ENCODE results near the gene LYSMD3. TPM values are rescaled to one million over a fixed set of nuclear protein-coding genes. Genes with fewer than 3 reads are reported as not detected.

Gene LYSMD3
- total and polyA plus RNA-seq, 2 experiments from 2014 or later, result 15.8 to 29.8 TPM

- H3K27me3 ChIP-seq, result no peaks in the 10 kb centered on the region
- no peak for TF ChIP-seq CTCF (IDR thresholded peaks at IDR 0.05; ENCODE audit: poor library complexity)
- no peaks in the 10 kb centered on the region for H3K79me2 ChIP-seq
- no peaks in the 10 kb centered on the region for H3K9me2 ChIP-seq (replicated peaks; ENCODE audit: insufficient read depth)
- no peak for DNase-seq (ENCODE audit: low spot score)
- no peaks in the 10 kb centered on the region for H3K36me3 ChIP-seq (replicated peaks; ENCODE audit: insufficient read depth, low read depth)
- no peak overlapping the region for H3K4me2 ChIP-seq
- peaks cover 5% of the 10 kb centered on the region for H3K9me3 ChIP-seq (ENCODE audit: low read depth)
- no peak overlapping the region for H2AFZ ChIP-seq
- H4K20me1 ChIP-seq (ENCODE audit: insufficient read depth, poor library complexity, severe bottlenecking), result no peaks in the 10 kb centered on the region
- H3K27ac ChIP-seq, result no peak overlapping the region
- H3K4me3 ChIP-seq, result no peak overlapping the region
- H3K4me1 ChIP-seq (ENCODE audit: insufficient read depth), result no peaks in the 10 kb centered on the region
Measured at GRCh38 chr5:90518661-90519060, 10.7 kb downstream of the LYSMD3 start.

- H3K27me3 ChIP-seq, result no peaks in the 10 kb centered on the region
- no peak overlapping the region for H3K27ac ChIP-seq
- no peaks in the 10 kb centered on the region for H3K9me2 ChIP-seq (replicated peaks; ENCODE audit: insufficient read depth)
- no peak overlapping the region for H3K4me3 ChIP-seq
- peaks cover 5% of the 10 kb centered on the region for H3K9me3 ChIP-seq (ENCODE audit: low read depth)
- no peaks in the 10 kb centered on the region for H3K79me2 ChIP-seq
- H3K36me3 ChIP-seq (replicated peaks; ENCODE audit: insufficient read depth, low read depth), result no peaks in the 10 kb centered on the region
- TF ChIP-seq EZH2phosphoT487 (IDR thresholded peaks at IDR 0.05; ENCODE audit: low read depth, severe bottlenecking, unreplicated experiment) (no peak), EZH2 (IDR thresholded peaks at IDR 0.05; ENCODE audit: borderline replicate concordance) (no peak), CTCF (IDR thresholded peaks at IDR 0.05; ENCODE audit: poor library complexity) (no peak)
- no peak overlapping the region for H3K4me2 ChIP-seq
- H2AFZ ChIP-seq, result no peak overlapping the region
- H4K20me1 ChIP-seq (ENCODE audit: insufficient read depth, poor library complexity, severe bottlenecking), result no peaks in the 10 kb centered on the region
- H3K4me1 ChIP-seq (ENCODE audit: insufficient read depth), result no peaks in the 10 kb centered on the region
- no peak for DNase-seq (ENCODE audit: low spot score)
- 74% methylated on average over 3 of the region's 3 CpGs for WGBS (ENCODE audit: low lambda C conversion rate, missing lambda C conversion rate)
Measured at GRCh38 chr5:90514520-90514919, 14.9 kb downstream of the LYSMD3 start.

GRCh38 chr5:90510438-90510837, 18.9 kb downstream of the LYSMD3 start:
- H4K20me1 ChIP-seq (ENCODE audit: insufficient read depth, poor library complexity, severe bottlenecking), result no peaks in the 10 kb centered on the region
- DNase-seq (ENCODE audit: low spot score), result no peak
- TF ChIP-seq EZH2 (IDR thresholded peaks at IDR 0.05; ENCODE audit: borderline replicate concordance) (no peak), CTCF (IDR thresholded peaks at IDR 0.05; ENCODE audit: poor library complexity) (no peak), EZH2phosphoT487 (IDR thresholded peaks at IDR 0.05; ENCODE audit: low read depth, severe bottlenecking, unreplicated experiment) (no peak)
- no peak overlapping the region for H3K4me2 ChIP-seq
- no peaks in the 10 kb centered on the region for H3K79me2 ChIP-seq
- no peaks in the 10 kb centered on the region for H3K9me3 ChIP-seq (ENCODE audit: low read depth)
- WGBS (ENCODE audit: low lambda C conversion rate, missing lambda C conversion rate), result 94% methylated on average over 1 of the region's 1 CpG
- H3K9me2 ChIP-seq (replicated peaks; ENCODE audit: insufficient read depth), result no peaks in the 10 kb centered on the region
- no peaks in the 10 kb centered on the region for H3K27me3 ChIP-seq
- no peak overlapping the region for H2AFZ ChIP-seq
- H3K36me3 ChIP-seq (replicated peaks; ENCODE audit: insufficient read depth, low read depth), result no peaks in the 10 kb centered on the region
- H3K4me3 ChIP-seq, result no peak overlapping the region
- no peak overlapping the region for H3K27ac ChIP-seq
- H3K4me1 ChIP-seq (ENCODE audit: insufficient read depth), result no peaks in the 10 kb centered on the region

- Histone ChIP-seq H3K4me3 (no peak overlapping the region), H4K20me1 (ENCODE audit: insufficient read depth, poor library complexity, severe bottlenecking) (no peaks in the 10 kb centered on the region), H3K4me2 (no peak overlapping the region), H3K4me1 (ENCODE audit: insufficient read depth) (no peaks in the 10 kb centered on the region), H3K27me3 (no peaks in the 10 kb centered on the region), H3K79me2 (no peaks in the 10 kb centered on the region), H3K27ac (no peak overlapping the region), H3K9me3 (ENCODE audit: low read depth) (no peaks in the 10 kb centered on the region), H3K9me2 (replicated peaks; ENCODE audit: insufficient read depth) (no peaks in the 10 kb centered on the region), H2AFZ (no peak overlapping the region), H3K36me3 (replicated peaks; ENCODE audit: insufficient read depth, low read depth) (no peaks in the 10 kb centered on the region)
- no peak for TF ChIP-seq CTCF (IDR thresholded peaks at IDR 0.05; ENCODE audit: poor library complexity)
- TF ChIP-seq EZH2 (IDR thresholded peaks at IDR 0.05; ENCODE audit: borderline replicate concordance), result no peak
- no peak for TF ChIP-seq EZH2phosphoT487 (IDR thresholded peaks at IDR 0.05; ENCODE audit: low read depth, severe bottlenecking, unreplicated experiment)
- no peak for DNase-seq (ENCODE audit: low spot score)
Measured at GRCh38 chr5:90506221-90506620, 23.2 kb downstream of the LYSMD3 start.
